K562 (cell line): ENCODE results near the gene SRRM4. TPM values are rescaled to one million over a fixed set of nuclear protein-coding genes. Genes with fewer than 3 reads are reported as not detected.

Source experiments
- ATAC-seq: fragments of 200-7000 bp; cut with Tn5 transposase; 3 replicates; pipeline ENCODE4 v1.9.1; 2020; ENCODE audit warnings: moderate library complexity
- BruUV-seq: library from RNA; stranded (reverse); fragments of 400-500 nt; replicated peaks from 2 replicates; lab custom pipeline; 2021; lab: Mats Ljungman, UMichigan
- CTCF ChIA-PET: fragments of 300-600 bp; formaldehyde crosslinking; extraction: SDS; loops from one replicate; lab custom pipeline; 2021; ENCODE audit warnings: low intra/inter-chr PET ratio; lab: Yijun Ruan, JAX
- POLR2A ChIA-PET: fragments of 300-600, 350-650 bp; sonication (Branson Sonifier 250); formaldehyde crosslinking; extraction: SDS; loops from one replicate; lab custom pipeline; 2021; ENCODE audit warnings: antibody characterized with exemption, inconsistent platforms; lab: Yijun Ruan, JAX
- DNase-seq, 4 experiments: peaks; one replicate each; pipeline versions ENCODE4 v3.0.0 to v3.0.0-alpha.2; 2011 to 2018; ENCODE audit warnings: low spot score in 3 of 4, mixed read lengths in 3 of 4; ENCODE audit errors: extremely low read depth in 1 of 4
- FAIRE-seq: peaks from 2 replicates; lab custom pipeline; 2011; peaks lifted over from hg19 to GRCh38; lab: Jason Lieb, UNC
- H2AFZ ChIP-seq: 2 replicates; pipeline ENCODE4 v1.6.0; 2011; ENCODE audit warnings: low read depth, low read length, control low read depth, inconsistent platforms
- H3K27ac ChIP-seq: fragments of 200-600 bp; 3 replicates; pipeline ENCODE4 v1.8.0; 2011; ENCODE audit warnings: low read depth, mild to moderate bottlenecking, control low read depth, inconsistent platforms, low read length, moderate library complexity, mixed read lengths; ENCODE audit errors: extremely low read depth
- H3K27me3 ChIP-seq, 2 experiments: fragments of 300-600 bp in 1 of 2; 2 replicates in 1 of 2; 3 replicates in 1 of 2; pipeline versions ENCODE4 v1.6.0 to v1.8.0; 2011; ENCODE audit warnings: inconsistent platforms in 2 of 2, low read length in 2 of 2, mild to moderate bottlenecking in 1 of 2, mixed read lengths in 1 of 2, moderate library complexity in 1 of 2; ENCODE audit not compliant: control insufficient read depth in 2 of 2, insufficient read depth in 2 of 2
- H3K36me3 ChIP-seq: fragments of 300-600 bp; 3 replicates; pipeline ENCODE4 v1.8.0; 2011; ENCODE audit warnings: mild to moderate bottlenecking, low read length, inconsistent platforms; ENCODE audit not compliant: control insufficient read depth, insufficient read depth
- H3K4me1 ChIP-seq, 2 experiments: fragments of 200-600 bp in 1 of 2; replicated peaks in 1 of 2; 2 replicates in 1 of 2; 3 replicates in 1 of 2; pipeline versions ENCODE4 v1.5.1 to v1.8.0; 2011; ENCODE audit warnings: inconsistent platforms in 2 of 2, low read length in 2 of 2, mild to moderate bottlenecking in 1 of 2, mixed read lengths in 1 of 2, moderate library complexity in 1 of 2; ENCODE audit not compliant: control insufficient read depth in 2 of 2, insufficient read depth in 2 of 2
- H3K4me2 ChIP-seq: 2 replicates; pipeline ENCODE4 v1.6.1; 2011; ENCODE audit warnings: low read length, control low read depth, inconsistent platforms, mixed read lengths; ENCODE audit not compliant: insufficient read depth
- H3K4me3 ChIP-seq: fragments of 200-600 bp; sonication (generic), shearing (Covaris generic); 2 replicates; pipeline ENCODE4 v1.5.1; 2016; ENCODE audit warnings: control low read depth, inconsistent platforms
- H3K79me2 ChIP-seq: fragments of 200-600 bp; 3 replicates; pipeline ENCODE4 v1.8.0; 2011; ENCODE audit warnings: low read length, inconsistent platforms; ENCODE audit not compliant: control insufficient read depth, insufficient read depth
- H3K9ac ChIP-seq, 2 experiments: 2 replicates each; pipeline versions ENCODE4 v1.6.0 to v1.6.1; 2011; ENCODE audit warnings: low read depth in 2 of 2, low read length in 2 of 2, control low read depth in 1 of 2, inconsistent platforms in 1 of 2, mild to moderate bottlenecking in 1 of 2, mixed read lengths in 1 of 2; ENCODE audit not compliant: insufficient read depth in 1 of 2
- H3K9me1 ChIP-seq: one replicate; pipeline ENCODE4 v1.6.0; 2011; ENCODE audit warnings: inconsistent platforms, mild to moderate bottlenecking, low read length, moderate library complexity; ENCODE audit not compliant: control insufficient read depth, insufficient read depth
- H3K9me3 ChIP-seq: replicated peaks from 2 replicates; pipeline ENCODE4 v1.5.1; 2011; ENCODE audit warnings: low read depth, low read length, inconsistent platforms; ENCODE audit not compliant: control insufficient read depth, insufficient read depth
- H4K20me1 ChIP-seq: replicated peaks from 2 replicates; pipeline ENCODE4 v1.6.1; 2011; ENCODE audit warnings: low read length, inconsistent platforms, mixed read lengths; ENCODE audit not compliant: control insufficient read depth, insufficient read depth
- ARID2 ChIP-seq: fragments of 450-650 bp; IDR thresholded peaks from 2 replicates; pipeline ENCODE4 v1.6.1; 2017; ENCODE audit warnings: antibody characterized with exemption, mild to moderate bottlenecking
- ATF7 ChIP-seq: fragments of 450-650 bp; IDR thresholded peaks from 2 replicates; pipeline ENCODE4 v1.7.1; 2014; ENCODE audit warnings: mild to moderate bottlenecking, moderate library complexity
- GATA2 ChIP-seq: sonication (generic); formaldehyde crosslinking; IDR thresholded peaks from 2 replicates; pipeline ENCODE4 v1.4.0; 2020; ENCODE audit warnings: mild to moderate bottlenecking, missing genetic modification reagents
- GATAD2B ChIP-seq: fragments of 450-650 bp; IDR thresholded peaks from 2 replicates; pipeline ENCODE4 v1.6.1; 2017; ENCODE audit warnings: mild to moderate bottlenecking, borderline replicate concordance
- HDAC8 ChIP-seq: fragments of 450-650 bp; IDR thresholded peaks from 2 replicates; pipeline ENCODE4 v1.6.1; 2016; ENCODE audit warnings: mild to moderate bottlenecking, missing genetic modification characterization, moderate library complexity, missing compliant biosample characterization
- ILF3 ChIP-seq: fragments of 450-650 bp; IDR thresholded peaks from 2 replicates; pipeline ENCODE4 v1.6.1; 2018; ENCODE audit warnings: antibody characterized with exemption, mild to moderate bottlenecking, moderate library complexity, borderline replicate concordance
- MCM2 ChIP-seq: fragments of 450-650 bp; IDR thresholded peaks from 2 replicates; pipeline ENCODE4 v1.6.1; 2017; ENCODE audit warnings: low read depth, mild to moderate bottlenecking
- NR1H2 ChIP-seq: sonication (generic); formaldehyde crosslinking; IDR thresholded peaks from 2 replicates; pipeline ENCODE4 v1.4.0; 2020; ENCODE audit warnings: mild to moderate bottlenecking, missing genetic modification reagents
- PBX2 ChIP-seq, 2 experiments: IDR thresholded peaks in 1 of 2; conservative IDR thresholded peaks in 1 of 2; 2 replicates each; pipeline ENCODE4 v1.6.1; 2016; ENCODE audit warnings: low read depth in 2 of 2, mild to moderate bottlenecking in 1 of 2, missing compliant biosample characterization in 1 of 2, missing genetic modification characterization in 1 of 2, moderate library complexity in 1 of 2
- SIRT6 ChIP-seq: IDR thresholded peaks from one replicate; pipeline ENCODE4 v1.6.1; 2012; ENCODE audit warnings: low read depth, mild to moderate bottlenecking, control low read depth, inconsistent platforms, low read length, moderate library complexity
- SOX6 ChIP-seq: fragments of 450-650 bp; IDR thresholded peaks from 2 replicates; pipeline ENCODE4 v1.6.1; 2014; ENCODE audit warnings: mild to moderate bottlenecking
- U2AF2 ChIP-seq: fragments of 200-400 bp; formaldehyde crosslinking; optimal IDR thresholded peaks from 2 replicates; pipeline ENCODE3; 2017; ENCODE audit warnings: low read depth, mild to moderate bottlenecking, low read length
- VEZF1 ChIP-seq: fragments of 200-800 bp; sonication (Bioruptor generic); IDR thresholded peaks from 2 replicates; pipeline ENCODE4 v1.6.1; 2017; ENCODE audit warnings: missing genetic modification characterization, missing compliant biosample characterization
- WGBS: fragments of 100-300 bp; shearing (Covaris generic); methylation state at CpG from one replicate; pipeline ENCODE4 v1.1.6; 2016; ENCODE audit warnings: low coverage, mixed read lengths; ENCODE audit not compliant: insufficient coverage; ENCODE audit errors: missing lambda C conversion rate; 5-methylcytosine and 5-hydroxymethylcytosine counted together
- in situ Hi-C: fragments of 300-500 bp; cut with MboI; formaldehyde crosslinking; loops from 4 replicates; pipeline ENCODE4 v1.15.0; 2018; ENCODE audit warnings: inconsistent platforms, mixed read lengths
- intact Hi-C: fragments of 100-400 bp; cut with micrococcal nuclease; formaldehyde crosslinking; loops from 2 replicates; pipeline ENCODE4 v1.14.2; 2022
- polyA plus RNA-seq, 8 experiments: library from polyadenylated mRNA; depleted of rRNA in 4 of 8; stranded (reverse) in 5 of 8; unstranded in 3 of 8; fragments of >200 nt; fragmentation: Nextera tagmentation in 2 of 8; fragmentation: Illumina TruSeq in 1 of 8; extraction: Ambion mirVana in 2 of 8; extraction: Trizol in 1 of 8; gene quantifications; 2 replicates each; pipeline versions ENCODE4 v1.2.1 to v1.2.3, GENCODE V29; 2011 to 2014; ENCODE audit warnings: inconsistent platforms in 1 of 8, missing spikeins in 1 of 8
- total RNA-seq, 7 experiments: library from RNA; depleted of rRNA in 6 of 7; stranded (reverse); fragments of >200 nt in 6 of 7; fragmentation: Illumina TruSeq in 2 of 7; extraction: Trizol in 2 of 7; gene quantifications; 2 replicates each; pipeline versions ENCODE4 v1.2.1 to v1.2.3, GENCODE V29; 2011 to 2021; ENCODE audit warnings: low replicate concordance in 1 of 7

The SRRM4 gene
- total and polyA plus RNA-seq, 9 of the 15 experiments (the other 6 are each of a cell fraction or from before 2014, with no cell fraction given): not detected

- no TSS peak for BruUV-seq
- Histone ChIP-seq H3K27ac (no peak overlapping the region), H3K27me3 (no peaks in the 10 kb centered on the region), H3K36me3 (no peaks in the 10 kb centered on the region), H3K4me3 (no peak overlapping the region), H3K9me1 (no peaks in the 10 kb centered on the region), H3K9ac (no peak overlapping the region), H3K9me3 (no peaks in the 10 kb centered on the region), H3K4me2 (no peak overlapping the region), H2AFZ (no peak overlapping the region), H4K20me1 (no peaks in the 10 kb centered on the region), H3K4me1 (no peaks in the 10 kb centered on the region), H3K79me2 (no peaks in the 10 kb centered on the region)
- WGBS: 0% methylated on average over 3 of the region's 3 CpGs
- TF ChIP-seq NR1H2 (CRISPR knock-in tag) (no peak), SOX6 (no peak), VEZF1 (CRISPR knock-in tag) (no peak), U2AF2 (no peak), SIRT6 (no peak), PBX2 (CRISPR knock-in tag; IDR thresholded peaks at IDR 0.05; ENCODE audit: low read depth) (no peak), PBX2 (tag; conservative IDR thresholded peaks at IDR 0.05; ENCODE audit: low read depth) (no peak), MCM2 (no peak), GATAD2B (no peak), ATF7 (no peak), ILF3 (no peak), ARID2 (no peak), GATA2 (CRISPR knock-in tag) (no peak), HDAC8 (no peak)
- ATAC-seq (no peak), DNase-seq (no peak), FAIRE-seq (no peak)
- intact Hi-C loops (loop anchor here (10.0 kb wide), 1 partner anchor 527 kb away; no protein-coding TSS in a partner anchor), in situ Hi-C loops (no loop called here)
- ChIA-PET CTCF (no interaction called here), POLR2A (no interaction called here)
Observed at GRCh38 chr12:119117936-119118335, 136.6 kb downstream of the SRRM4 start.
